Measurements from ENCODE around the gene CIAO2B. TPM values are rescaled to one million over a fixed set of nuclear protein-coding genes. Genes with fewer than 3 reads are reported as not detected.

The CIAO2B gene
- polyA plus RNA-seq, 1 donor from 2014 or later, result 339 TPM

DNA sequence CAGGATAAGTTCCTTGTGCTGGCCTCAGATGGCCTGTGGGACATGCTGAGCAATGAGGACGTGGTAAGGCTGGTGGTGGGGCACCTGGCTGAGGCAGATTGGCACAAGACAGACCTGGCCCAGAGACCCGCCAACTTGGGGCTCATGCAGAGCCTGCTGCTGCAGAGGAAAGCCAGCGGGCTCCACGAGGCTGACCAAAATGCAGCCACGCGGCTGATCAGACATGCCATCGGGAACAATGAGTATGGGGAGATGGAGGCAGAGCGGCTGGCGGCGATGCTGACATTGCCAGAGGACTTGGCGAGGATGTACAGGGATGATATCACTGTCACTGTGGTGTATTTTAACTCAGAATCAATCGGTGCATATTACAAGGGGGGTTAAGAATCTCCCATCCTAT lies 48.7 kb downstream of the CIAO2B start:
- H3K9ac ChIP-seq (ENCODE audit: low read length), result no peak overlapping the region
- H3K27me3 ChIP-seq (ENCODE audit: insufficient read depth, low read depth, low read length), result no peaks in the 10 kb centered on the region
- TF ChIP-seq MXI1 (conservative IDR thresholded peaks at IDR 0.05; ENCODE audit: poor library complexity, severe bottlenecking) (no peak), RAD21 (conservative IDR thresholded peaks at IDR 0.05) (no peak), TAF1 (IDR thresholded peaks at IDR 0.05; ENCODE audit: low read depth) (no peak), POLR2AphosphoS5 (IDR thresholded peaks at IDR 0.05) (no peak)
- TF ChIP-seq, protein P1, sequence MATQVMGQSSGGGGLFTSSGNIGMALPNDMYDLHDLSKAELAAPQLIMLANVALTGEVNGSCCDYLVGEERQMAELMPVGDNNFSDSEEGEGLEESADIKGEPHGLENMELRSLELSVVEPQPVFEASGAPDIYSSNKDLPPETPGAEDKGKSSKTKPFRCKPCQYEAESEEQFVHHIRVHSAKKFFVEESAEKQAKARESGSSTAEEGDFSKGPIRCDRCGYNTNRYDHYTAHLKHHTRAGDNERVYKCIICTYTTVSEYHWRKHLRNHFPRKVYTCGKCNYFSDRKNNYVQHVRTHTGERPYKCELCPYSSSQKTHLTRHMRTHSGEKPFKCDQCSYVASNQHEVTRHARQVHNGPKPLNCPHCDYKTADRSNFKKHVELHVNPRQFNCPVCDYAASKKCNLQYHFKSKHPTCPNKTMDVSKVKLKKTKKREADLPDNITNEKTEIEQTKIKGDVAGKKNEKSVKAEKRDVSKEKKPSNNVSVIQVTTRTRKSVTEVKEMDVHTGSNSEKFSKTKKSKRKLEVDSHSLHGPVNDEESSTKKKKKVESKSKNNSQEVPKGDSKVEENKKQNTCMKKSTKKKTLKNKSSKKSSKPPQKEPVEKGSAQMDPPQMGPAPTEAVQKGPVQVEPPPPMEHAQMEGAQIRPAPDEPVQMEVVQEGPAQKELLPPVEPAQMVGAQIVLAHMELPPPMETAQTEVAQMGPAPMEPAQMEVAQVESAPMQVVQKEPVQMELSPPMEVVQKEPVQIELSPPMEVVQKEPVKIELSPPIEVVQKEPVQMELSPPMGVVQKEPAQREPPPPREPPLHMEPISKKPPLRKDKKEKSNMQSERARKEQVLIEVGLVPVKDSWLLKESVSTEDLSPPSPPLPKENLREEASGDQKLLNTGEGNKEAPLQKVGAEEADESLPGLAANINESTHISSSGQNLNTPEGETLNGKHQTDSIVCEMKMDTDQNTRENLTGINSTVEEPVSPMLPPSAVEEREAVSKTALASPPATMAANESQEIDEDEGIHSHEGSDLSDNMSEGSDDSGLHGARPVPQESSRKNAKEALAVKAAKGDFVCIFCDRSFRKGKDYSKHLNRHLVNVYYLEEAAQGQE (IDR thresholded peaks at IDR 0.05; ENCODE audit: borderline replicate concordance), result no peak
- no peak overlapping the region for H3K27ac ChIP-seq (ENCODE audit: low read length)
- H3K9me3 ChIP-seq (ENCODE audit: low read length), result no peaks in the 10 kb centered on the region
- H3K79me2 ChIP-seq (replicated peaks; ENCODE audit: insufficient read depth, low read length), result no peaks in the 10 kb centered on the region
- H3K4me2 ChIP-seq (ENCODE audit: low read length), result no peak overlapping the region
- no peaks in the 10 kb centered on the region for H3F3A ChIP-seq (ENCODE audit: insufficient read depth, low read length, poor library complexity, severe bottlenecking)
- no peaks in the 10 kb centered on the region for H4K20me1 ChIP-seq (ENCODE audit: insufficient read depth)
- no peak overlapping the region for H3K4me3 ChIP-seq (ENCODE audit: low read length)
- no peaks in the 10 kb centered on the region for H3K36me3 ChIP-seq (ENCODE audit: insufficient read depth, low read length)
- H3K9me2 ChIP-seq (ENCODE audit: insufficient read depth, low read length), result no peaks in the 10 kb centered on the region
- H2AFZ ChIP-seq (ENCODE audit: low read depth, low read length), result no peak overlapping the region

DNA sequence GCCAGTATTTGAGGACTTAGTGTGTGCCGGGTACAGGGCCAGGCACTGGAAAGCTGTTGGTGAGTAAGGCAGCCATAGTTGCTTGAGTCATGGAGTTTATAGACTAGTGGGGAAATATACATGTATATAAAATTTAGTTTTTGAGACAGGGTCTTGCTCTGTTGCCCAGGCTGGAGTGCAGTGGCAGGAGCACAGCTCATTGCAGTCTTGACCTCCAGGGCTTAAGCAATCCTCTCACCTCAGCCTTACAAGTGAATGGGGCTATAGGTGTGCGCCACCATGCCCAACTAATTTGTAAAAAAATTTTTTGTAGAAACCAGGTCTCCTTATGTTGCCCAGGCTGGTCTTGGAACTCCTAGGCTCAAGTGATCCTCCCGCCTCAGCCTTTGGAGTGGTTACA lies 51.5 kb downstream of the CIAO2B start:
- TF ChIP-seq, protein P1 (IDR thresholded peaks at IDR 0.05; ENCODE audit: borderline replicate concordance), result no peak
- TF ChIP-seq EZH2 (IDR thresholded peaks at IDR 0.05; ENCODE audit: borderline replicate concordance, insufficient read depth, low read length, poor library complexity, severe bottlenecking) (no peak), POLR2AphosphoS5 (IDR thresholded peaks at IDR 0.05) (no peak), TAF1 (IDR thresholded peaks at IDR 0.05; ENCODE audit: low read depth) (no peak), RAD21 (conservative IDR thresholded peaks at IDR 0.05) (no peak), SMC3 (conservative IDR thresholded peaks at IDR 0.05; ENCODE audit: poor library complexity) (no peak), EP300 (conservative IDR thresholded peaks at IDR 0.05; ENCODE audit: poor library complexity, severe bottlenecking) (no peak), MXI1 (conservative IDR thresholded peaks at IDR 0.05; ENCODE audit: poor library complexity, severe bottlenecking) (no peak)
- TF ChIP-seq, protein P2, sequence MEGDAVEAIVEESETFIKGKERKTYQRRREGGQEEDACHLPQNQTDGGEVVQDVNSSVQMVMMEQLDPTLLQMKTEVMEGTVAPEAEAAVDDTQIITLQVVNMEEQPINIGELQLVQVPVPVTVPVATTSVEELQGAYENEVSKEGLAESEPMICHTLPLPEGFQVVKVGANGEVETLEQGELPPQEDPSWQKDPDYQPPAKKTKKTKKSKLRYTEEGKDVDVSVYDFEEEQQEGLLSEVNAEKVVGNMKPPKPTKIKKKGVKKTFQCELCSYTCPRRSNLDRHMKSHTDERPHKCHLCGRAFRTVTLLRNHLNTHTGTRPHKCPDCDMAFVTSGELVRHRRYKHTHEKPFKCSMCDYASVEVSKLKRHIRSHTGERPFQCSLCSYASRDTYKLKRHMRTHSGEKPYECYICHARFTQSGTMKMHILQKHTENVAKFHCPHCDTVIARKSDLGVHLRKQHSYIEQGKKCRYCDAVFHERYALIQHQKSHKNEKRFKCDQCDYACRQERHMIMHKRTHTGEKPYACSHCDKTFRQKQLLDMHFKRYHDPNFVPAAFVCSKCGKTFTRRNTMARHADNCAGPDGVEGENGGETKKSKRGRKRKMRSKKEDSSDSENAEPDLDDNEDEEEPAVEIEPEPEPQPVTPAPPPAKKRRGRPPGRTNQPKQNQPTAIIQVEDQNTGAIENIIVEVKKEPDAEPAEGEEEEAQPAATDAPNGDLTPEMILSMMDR (IDR thresholded peaks at IDR 0.05; ENCODE audit: poor library complexity, severe bottlenecking), result no peak
- no peaks in the 10 kb centered on the region for H3K9me2 ChIP-seq (ENCODE audit: insufficient read depth, low read length)
- H3K4me3 ChIP-seq (ENCODE audit: low read length), result no peak overlapping the region
- no peak overlapping the region for H3K9ac ChIP-seq (ENCODE audit: low read length)
- no peaks in the 10 kb centered on the region for H3K9me3 ChIP-seq (ENCODE audit: low read length)
- H3F3A ChIP-seq (ENCODE audit: insufficient read depth, low read length, poor library complexity, severe bottlenecking), result no peaks in the 10 kb centered on the region
- H3K4me2 ChIP-seq (ENCODE audit: low read length), result no peak overlapping the region
- no peaks in the 10 kb centered on the region for H3K27me3 ChIP-seq (ENCODE audit: insufficient read depth, low read depth, low read length)
- H3K79me2 ChIP-seq (replicated peaks; ENCODE audit: insufficient read depth, low read length), result no peaks in the 10 kb centered on the region
- no peaks in the 10 kb centered on the region for H3K36me3 ChIP-seq (ENCODE audit: insufficient read depth, low read length)
- H3K27ac ChIP-seq (ENCODE audit: low read length), result no peak overlapping the region
- H2AFZ ChIP-seq (ENCODE audit: low read depth, low read length), result no peak overlapping the region
- no peaks in the 10 kb centered on the region for H4K20me1 ChIP-seq (ENCODE audit: insufficient read depth)

Other genes starting within 250 kb of the CIAO2B start
- 26.1 and 27.2 TPM in 2 replicates for gene CMTM4, start 237.7 kb downstream of the CIAO2B start, polyA plus RNA-seq
- gene DYNC1LI2, start 182.8 kb downstream of the CIAO2B start, polyA plus RNA-seq, result 237 and 249 TPM in 2 replicates
- 0.38 TPM in 1 of 2 replicates, not detected in the other for gene TERB1, start 132.8 kb downstream of the CIAO2B start, polyA plus RNA-seq
- 209 and 227 TPM in 2 replicates for gene NAE1, start 103.4 kb downstream of the CIAO2B start, polyA plus RNA-seq
- not detected in 2 replicates for gene CA7, start 90.0 kb downstream of the CIAO2B start, polyA plus RNA-seq
- 3.0 and 4.2 TPM in 2 replicates for gene PDP2, start 53.9 kb downstream of the CIAO2B start, polyA plus RNA-seq
- gene CDH16, start 15.5 kb downstream of the CIAO2B start, polyA plus RNA-seq, result not detected in 2 replicates
- 1.0 TPM in 2 replicates for gene RRAD, start 8.9 kb downstream of the CIAO2B start, polyA plus RNA-seq
- gene CES2, start 1.1 kb upstream of the CIAO2B start, polyA plus RNA-seq, result 22.9 and 31.4 TPM in 2 replicates
- 1.8 and 3.7 TPM in 2 replicates for gene CES3, start 26.9 kb upstream of the CIAO2B start, polyA plus RNA-seq
- gene CES4A, start 54.2 kb upstream of the CIAO2B start, polyA plus RNA-seq, result 47.0 and 51.2 TPM in 2 replicates
- gene CBFB, start 94.7 kb upstream of the CIAO2B start, polyA plus RNA-seq, result 31.1 and 32.6 TPM in 2 replicates
- 9.8 and 25.9 TPM in 2 replicates for gene PHAF1, start 175.5 kb upstream of the CIAO2B start, polyA plus RNA-seq
- not detected in 2 replicates for gene B3GNT9, start 216.6 kb upstream of the CIAO2B start, polyA plus RNA-seq
- 0.96 TPM in 1 of 2 replicates, not detected in the other for gene TRADD, start 225.5 kb upstream of the CIAO2B start, polyA plus RNA-seq
- gene FBXL8, start 225.6 kb upstream of the CIAO2B start, polyA plus RNA-seq, result 1.2 and 2.8 TPM in 2 replicates
- 12.7 and 27.9 TPM in 2 replicates for gene HSF4, start 230.3 kb upstream of the CIAO2B start, polyA plus RNA-seq
- gene NOL3, start 236.1 kb upstream of the CIAO2B start, polyA plus RNA-seq, result 8.4 and 17.0 TPM in 2 replicates
- 323 and 356 TPM in 2 replicates for gene MATCAP1, start 249.6 kb upstream of the CIAO2B start, polyA plus RNA-seq